Measurements from ENCODE around the gene KRTAP9-6. TPM values are rescaled to one million over a fixed set of nuclear protein-coding genes. Genes with fewer than 3 reads are reported as not detected.

KRTAP9-6 gene
- total and polyA plus RNA-seq, 7 donors, result not detected

- DNase-seq, result no peak
These were observed 43.8 kb downstream of the KRTAP9-6 start, which contains the start of gene KRTAP16-1 for GRCh38 chr17:41308918-41309359. Gene KRTAP16-1 (minus strand): TSS chr17:41309309. CDS start chr17:41309253, 56 bp downstream.

DNA sequence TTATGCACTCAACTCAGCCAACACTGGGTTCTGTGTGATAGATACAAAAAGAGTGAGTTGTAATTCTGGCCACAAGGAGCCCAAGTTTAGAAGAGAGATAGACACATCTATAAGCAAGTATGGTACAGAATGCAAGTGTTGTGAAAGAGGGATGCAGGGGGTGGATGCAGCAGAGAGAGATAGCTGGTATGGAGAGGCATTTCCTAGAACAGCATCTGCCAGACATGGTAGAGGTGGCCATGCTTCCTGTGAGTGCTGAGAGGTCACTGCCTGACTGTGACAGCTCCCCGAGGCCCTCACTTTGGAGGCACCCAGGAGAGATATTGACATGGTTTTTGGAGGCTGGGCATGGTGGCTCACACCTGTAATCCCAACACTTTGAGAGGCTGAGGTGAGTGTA is 45.9 kb downstream of the KRTAP9-6 start:
- ATAC-seq (no peak), DNase-seq (no peak)

More at GRCh38 chr17:41308918-41309359, 43.8 kb downstream of the KRTAP9-6 start, which contains the start of gene KRTAP16-1:
- no peak within 1 kb of the TSS for H3K4me3 ChIP-seq
- peak; percentile 13 to 50 (median 32) for ATAC-seq
- peaks cover under 1 to 61% (median 8%) of the 10 kb centered on the region in 3 donors for H3K27me3 ChIP-seq (ENCODE audit: insufficient read depth in 3 of 3, low read length in 2 of 3)
- H3K4me1 ChIP-seq, result no peaks in the 10 kb centered on the region
- no peak within 1 kb of the TSS for H3K27ac ChIP-seq
- WGBS, 3 donors, result 23 to 26% (median 25%) methylated on average over 7 of the region's 7 CpGs
- no peak for TF ChIP-seq CTCF (IDR thresholded peaks at IDR 0.05)
- no peaks in the 10 kb centered on the region for H3K36me3 ChIP-seq (ENCODE audit: insufficient read depth in 1 of 2, low read depth in 1 of 2)
- intact Hi-C loops (cut with DNase I), result no loop called here
- H3K9me3 ChIP-seq, result no peaks in the 10 kb centered on the region

GRCh38 chr17:41315204-41315794 is 50.1 kb downstream of the KRTAP9-6 start, which contains the start of gene KRTAP17-1:
Gene KRTAP17-1 (minus strand): TSS chr17:41315710. CDS start chr17:41315650, 60 bp downstream.
- Histone ChIP-seq H3K4me3 (no peak within 1 kb of the TSS), H3K27me3 (ENCODE audit: insufficient read depth in 3 of 3, low read length in 2 of 3) (peaks cover 0 to 26% (median 3%) of the 10 kb centered on the region in 3 donors), H3K27ac (no peak within 1 kb of the TSS), H3K9me3 (no peaks in the 10 kb centered on the region), H3K36me3 (ENCODE audit: insufficient read depth in 1 of 2, low read depth in 1 of 2) (no peaks in the 10 kb centered on the region), H3K4me1 (no peaks in the 10 kb centered on the region)
- 66 to 81% (median 81%) methylated on average over 23 to 24 of the region's 24 CpGs for WGBS, 3 donors
- intact Hi-C loops (cut with DNase I), result no loop called here
- DNase-seq (no peak), ATAC-seq (no peak)
- TF ChIP-seq CTCF (IDR thresholded peaks at IDR 0.05), result no peak

More for the DNA sequence above, 45.9 kb downstream of the KRTAP9-6 start:
- Histone ChIP-seq H3K27ac (no peak overlapping the region), H3K9me3 (no peaks in the 10 kb centered on the region), H3K4me3 (no peak overlapping the region), H3K4me1 (no peaks in the 10 kb centered on the region), H3K27me3 (ENCODE audit: insufficient read depth in 3 of 3, low read length in 2 of 3) (peaks cover 3 to 49% (median 8%) of the 10 kb centered on the region in 3 donors), H3K36me3 (ENCODE audit: insufficient read depth in 1 of 2, low read depth in 1 of 2) (no peaks in the 10 kb centered on the region)
- no peak for TF ChIP-seq CTCF (IDR thresholded peaks at IDR 0.05)
- intact Hi-C loops (cut with DNase I), result no loop called here
- WGBS, 3 donors, result 69 to 91% (median 88%) methylated on average over 1 of the region's 1 CpG

Other genes with a start within 250 kb of the KRTAP9-6 start
Only the 30 nearest of the 40 such genes appear.
- gene KRTAP2-4, start 199.5 kb upstream of the KRTAP9-6 start, total RNA-seq, result not detected
- not detected for gene KRTAP2-4, start 199.5 kb upstream of the KRTAP9-6 start, polyA plus RNA-seq
- not detected for gene KRTAP4-7, start 181.2 kb upstream of the KRTAP9-6 start, total RNA-seq
- gene KRTAP4-7, start 181.2 kb upstream of the KRTAP9-6 start, polyA plus RNA-seq, result not detected
- gene KRTAP4-8, start 167.2 kb upstream of the KRTAP9-6 start, total RNA-seq, result not detected
- gene KRTAP4-8, start 167.2 kb upstream of the KRTAP9-6 start, polyA plus RNA-seq, result not detected
- gene KRTAP4-16, start 163.2 kb upstream of the KRTAP9-6 start, total RNA-seq, result not detected
- not detected for gene KRTAP4-16, start 163.2 kb upstream of the KRTAP9-6 start, polyA plus RNA-seq
- gene KRTAP4-9, start 160.0 kb upstream of the KRTAP9-6 start, total RNA-seq, result not detected
- gene KRTAP4-9, start 160.0 kb upstream of the KRTAP9-6 start, polyA plus RNA-seq, result not detected
- gene KRTAP4-11, start 147.0 kb upstream of the KRTAP9-6 start, total RNA-seq, result not detected
- gene KRTAP4-11, start 147.0 kb upstream of the KRTAP9-6 start, polyA plus RNA-seq, result not detected
- not detected for gene KRTAP4-12, start 141.2 kb upstream of the KRTAP9-6 start, total RNA-seq
- not detected for gene KRTAP4-12, start 141.2 kb upstream of the KRTAP9-6 start, polyA plus RNA-seq
- not detected for gene KRTAP4-6, start 124.8 kb upstream of the KRTAP9-6 start, total RNA-seq
- not detected for gene KRTAP4-6, start 124.8 kb upstream of the KRTAP9-6 start, polyA plus RNA-seq
- not detected for gene KRTAP4-5, start 115.6 kb upstream of the KRTAP9-6 start, total RNA-seq
- not detected for gene KRTAP4-5, start 115.6 kb upstream of the KRTAP9-6 start, polyA plus RNA-seq
- gene KRTAP4-4, start 104.6 kb upstream of the KRTAP9-6 start, total RNA-seq, result not detected
- gene KRTAP4-4, start 104.6 kb upstream of the KRTAP9-6 start, polyA plus RNA-seq, result not detected
- not detected for gene KRTAP4-3, start 97.2 kb upstream of the KRTAP9-6 start, total RNA-seq
- not detected for gene KRTAP4-3, start 97.2 kb upstream of the KRTAP9-6 start, polyA plus RNA-seq
- gene KRTAP4-2, start 87.2 kb upstream of the KRTAP9-6 start, total RNA-seq, result not detected
- gene KRTAP4-2, start 87.2 kb upstream of the KRTAP9-6 start, polyA plus RNA-seq, result not detected
- gene KRTAP4-1, start 80.5 kb upstream of the KRTAP9-6 start, total RNA-seq, result not detected
- not detected for gene KRTAP4-1, start 80.5 kb upstream of the KRTAP9-6 start, polyA plus RNA-seq
- gene KRTAP9-1, start 75.5 kb upstream of the KRTAP9-6 start, total RNA-seq, result not detected
- gene KRTAP9-1, start 75.5 kb upstream of the KRTAP9-6 start, polyA plus RNA-seq, result not detected
- gene KRTAP9-2, start 38.7 kb upstream of the KRTAP9-6 start, total RNA-seq, result not detected
- gene KRTAP9-2, start 38.7 kb upstream of the KRTAP9-6 start, polyA plus RNA-seq, result not detected
- gene KRTAP9-3, start 32.9 kb upstream of the KRTAP9-6 start, total RNA-seq, result not detected
- not detected for gene KRTAP9-3, start 32.9 kb upstream of the KRTAP9-6 start, polyA plus RNA-seq
- not detected for gene KRTAP9-8, start 27.4 kb upstream of the KRTAP9-6 start, total RNA-seq
- gene KRTAP9-8, start 27.4 kb upstream of the KRTAP9-6 start, polyA plus RNA-seq, result not detected
- not detected for gene KRTAP9-4, start 15.7 kb upstream of the KRTAP9-6 start, total RNA-seq
- gene KRTAP9-4, start 15.7 kb upstream of the KRTAP9-6 start, polyA plus RNA-seq, result not detected
- not detected for gene KRTAP9-9, start 10.0 kb upstream of the KRTAP9-6 start, total RNA-seq
- gene KRTAP9-9, start 10.0 kb upstream of the KRTAP9-6 start, polyA plus RNA-seq, result not detected
- gene KRTAP9-7, start 10.3 kb downstream of the KRTAP9-6 start, total RNA-seq, result not detected
- gene KRTAP9-7, start 10.3 kb downstream of the KRTAP9-6 start, polyA plus RNA-seq, result not detected
- not detected for gene KRTAP29-1, start 37.5 kb downstream of the KRTAP9-6 start, total RNA-seq
- gene KRTAP29-1, start 37.5 kb downstream of the KRTAP9-6 start, polyA plus RNA-seq, result not detected
- gene KRTAP16-1, start 43.9 kb downstream of the KRTAP9-6 start, total RNA-seq, result not detected
- not detected for gene KRTAP16-1, start 43.9 kb downstream of the KRTAP9-6 start, polyA plus RNA-seq
- not detected for gene KRTAP17-1, start 50.3 kb downstream of the KRTAP9-6 start, total RNA-seq
- not detected for gene KRTAP17-1, start 50.3 kb downstream of the KRTAP9-6 start, polyA plus RNA-seq
- gene KRT33A, start 85.5 kb downstream of the KRTAP9-6 start, total RNA-seq, result not detected
- gene KRT33A, start 85.5 kb downstream of the KRTAP9-6 start, polyA plus RNA-seq, result not detected
- not detected for gene KRT33B, start 104.4 kb downstream of the KRTAP9-6 start, total RNA-seq
- gene KRT33B, start 104.4 kb downstream of the KRTAP9-6 start, polyA plus RNA-seq, result not detected
- not detected for gene KRT34, start 116.9 kb downstream of the KRTAP9-6 start, total RNA-seq
- not detected for gene KRT34, start 116.9 kb downstream of the KRTAP9-6 start, polyA plus RNA-seq
- 1 to 10 TPM in 2 of 4 donors, under 1 TPM in 2; 0.38 to 4.6 (median 2.7) TPM for gene KRT31, start 132.2 kb downstream of the KRTAP9-6 start, total RNA-seq
- gene KRT31, start 132.2 kb downstream of the KRTAP9-6 start, polyA plus RNA-seq, result 1 to 10 TPM in 1 of 3 donors, under 1 TPM in 2; 0.18 to 2.8 (median 0.23) TPM
- gene KRT37, start 159.2 kb downstream of the KRTAP9-6 start, total RNA-seq, result not detected
- not detected for gene KRT37, start 159.2 kb downstream of the KRTAP9-6 start, polyA plus RNA-seq
- gene KRT38, start 175.6 kb downstream of the KRTAP9-6 start, total RNA-seq, result not detected
- under 1 TPM in 1 of 3 donors, not detected in 2; 0.03 TPM for gene KRT38, start 175.6 kb downstream of the KRTAP9-6 start, polyA plus RNA-seq
- gene KRT32, start 202.0 kb downstream of the KRTAP9-6 start, total RNA-seq, result under 1 TPM in 1 of 4 donors, not detected in 3; 0.15 TPM
- under 1 TPM in 2 of 3 donors, not detected in 1; 0.12 to 0.31 TPM for gene KRT32, start 202.0 kb downstream of the KRTAP9-6 start, polyA plus RNA-seq